Measurements from ENCODE around the gene NT5DC4. TPM values are rescaled to one million over a fixed set of nuclear protein-coding genes. Genes with fewer than 3 reads are reported as not detected.

NT5DC4 gene
- total and polyA plus RNA-seq, 2 of the 8 experiments (the other 6 are each of a cell fraction or from before 2014, with no cell fraction given) = not detected

- TF ChIP-seq RAD21 (IDR thresholded peaks at IDR 0.05 in 1 of 2, conservative IDR thresholded peaks at IDR 0.05 in 1 of 2; ENCODE audit: low read depth in 2 of 2, low read length in 2 of 2) (no peak), RXRA (IDR thresholded peaks at IDR 0.05; ENCODE audit: insufficient read depth, low read depth, low read length) (no peak), HDAC2 (IDR thresholded peaks at IDR 0.05; ENCODE audit: borderline replicate concordance in 1 of 2, low read depth in 2 of 2, low read length in 2 of 2) (no peak), HDAC6 (IDR thresholded peaks at IDR 0.05; ENCODE audit: low read depth, low read length) (no peak), NANOG (IDR thresholded peaks at IDR 0.05; ENCODE audit: insufficient read depth, low read depth, low read length, poor library complexity, severe bottlenecking) (no peak), CHD7 (IDR thresholded peaks at IDR 0.05; ENCODE audit: insufficient replicate concordance, low read length) (no peak)
Observed at GRCh38 chr2:112723547-112723940, 2.7 kb downstream of the NT5DC4 start (continued).

Measured in H1 (cell line).